SK-N-SH (cell line): ENCODE measurements around the gene ADPRS. TPM values are rescaled to one million over a fixed set of nuclear protein-coding genes. Genes with fewer than 3 reads are reported as not detected.

Experiments
- CTCF ChIA-PET: fragments of 300-600, 350-600 bp; formaldehyde crosslinking; extraction: SDS; loops from one replicate; lab custom pipeline; 2021; lab: Yijun Ruan, JAX
- POLR2A ChIA-PET: fragments of 350-600 bp; sonication (Branson Sonifier 250); formaldehyde crosslinking; extraction: SDS; loops from one replicate; lab custom pipeline; 2020; ENCODE audit warnings: antibody characterized with exemption, inconsistent platforms; lab: Yijun Ruan, JAX
- DNase-seq: peaks from one replicate; pipeline ENCODE4 v3.0.0; 2012
- H2AFZ ChIP-seq: fragments of 200-600 bp; sonication (generic); 2 replicates; pipeline ENCODE4 v1.8.1; 2016; ENCODE audit warnings: antibody characterized with exemption, mild to moderate bottlenecking, low read depth
- H3F3A ChIP-seq: fragments of 200-600 bp; sonication (generic); replicated peaks from 2 replicates; pipeline ENCODE3; 2016; ENCODE audit warnings: antibody characterized with exemption, mild to moderate bottlenecking; ENCODE audit not compliant: insufficient read depth
- H3K27ac ChIP-seq, 2 experiments: fragments of 200-500 bp in 1 of 2; fragments of 200-600 bp in 1 of 2; sonication (Bioruptor generic) in 1 of 2; sonication (generic), shearing (Covaris generic) in 1 of 2; 2 replicates each; pipeline versions ENCODE4 v1.5.1 to v1.6.1; 2014 to 2016; ENCODE audit warnings: low read depth in 2 of 2, inconsistent platforms in 1 of 2, low read length in 1 of 2, mild to moderate bottlenecking in 1 of 2, mixed read lengths in 1 of 2
- H3K27me3 ChIP-seq: fragments of 200-600 bp; sonication (generic), shearing (Covaris generic); 2 replicates; pipeline ENCODE4 v1.6.1; 2016; ENCODE audit warnings: mixed run types; ENCODE audit not compliant: insufficient read depth
- H3K36me3 ChIP-seq, 2 experiments: fragments of 200-500 bp in 1 of 2; fragments of 200-600 bp in 1 of 2; sonication (Bioruptor generic) in 1 of 2; sonication (generic) in 1 of 2; replicated peaks in 1 of 2; 2 replicates each; pipeline versions ENCODE3 to v1.5.1; 2014 to 2016; ENCODE audit warnings: low read length in 1 of 2, mild to moderate bottlenecking in 1 of 2; ENCODE audit not compliant: insufficient read depth in 2 of 2, control insufficient read depth in 1 of 2
- H3K4me1 ChIP-seq, 2 experiments: fragments of 200-500 bp in 1 of 2; fragments of 200-600 bp in 1 of 2; sonication (Bioruptor generic) in 1 of 2; sonication (generic), shearing (Covaris generic) in 1 of 2; 2 replicates each; pipeline versions ENCODE4 v1.5.1 to v1.6.1; 2014 to 2016; ENCODE audit warnings: low read depth in 1 of 2, low read length in 1 of 2, mixed run types in 1 of 2; ENCODE audit not compliant: insufficient read depth in 2 of 2, control insufficient read depth in 1 of 2
- H3K4me2 ChIP-seq: fragments of 200-600 bp; sonication (generic), shearing (Covaris generic); 2 replicates; pipeline ENCODE4 v1.6.1; 2017; ENCODE audit warnings: mixed run types
- H3K4me3 ChIP-seq, 2 experiments: fragments of 200-500 bp in 1 of 2; fragments of 200-600 bp in 1 of 2; sonication (Bioruptor generic) in 1 of 2; sonication (generic), shearing (Covaris generic) in 1 of 2; 2 replicates each; pipeline versions ENCODE4 v1.5.1 to v1.8.1; 2014 to 2016; ENCODE audit warnings: low read depth in 2 of 2, inconsistent platforms in 1 of 2, low read length in 1 of 2, mild to moderate bottlenecking in 1 of 2, mixed read lengths in 1 of 2, moderate library complexity in 1 of 2
- H3K79me2 ChIP-seq: fragments of 200-600 bp; sonication (generic); 2 replicates; pipeline ENCODE4 v1.8.1; 2017; ENCODE audit warnings: mild to moderate bottlenecking; ENCODE audit not compliant: insufficient read depth
- H3K9ac ChIP-seq: fragments of 200-600 bp; sonication (generic); 2 replicates; pipeline ENCODE4 v1.6.1; 2017; ENCODE audit warnings: mixed run types
- H3K9me2 ChIP-seq: fragments of 200-600 bp; sonication (generic); 2 replicates; pipeline ENCODE4 v1.6.1; 2017; ENCODE audit warnings: mixed run types
- H3K9me3 ChIP-seq: fragments of 200-600 bp; sonication (generic); 2 replicates; pipeline ENCODE4 v1.6.1; 2017; ENCODE audit warnings: mixed run types, mild to moderate bottlenecking, moderate library complexity
- H4K20me1 ChIP-seq: fragments of 200-600 bp; sonication (generic); 2 replicates; pipeline ENCODE4 v1.6.1; 2017; ENCODE audit warnings: mild to moderate bottlenecking, mixed run types; ENCODE audit not compliant: insufficient read depth
- FOSL2 ChIP-seq: IDR thresholded peaks from 2 replicates; pipeline ENCODE4 v1.4.0; 2012; ENCODE audit warnings: low read depth, mild to moderate bottlenecking, moderate library complexity, borderline replicate concordance
- FOXJ3 ChIP-seq: sonication (generic); formaldehyde crosslinking; IDR thresholded peaks from 2 replicates; pipeline ENCODE4 v1.5.1; 2020; ENCODE audit warnings: mild to moderate bottlenecking, missing genetic modification reagents
- FOXM1 ChIP-seq: IDR thresholded peaks from 2 replicates; pipeline ENCODE4 v1.4.0; 2012; ENCODE audit warnings: low read depth, mild to moderate bottlenecking
- MAX ChIP-seq: IDR thresholded peaks from 2 replicates; pipeline ENCODE4 v1.4.0; 2012; ENCODE audit warnings: low read depth
- PBX3 ChIP-seq: IDR thresholded peaks from 2 replicates; pipeline ENCODE4; 2012
- POLR2AphosphoS5 ChIP-seq: IDR thresholded peaks from 2 replicates; pipeline ENCODE4 v1.6.1; 2012; ENCODE audit warnings: low read depth, low read length
- RCOR1 ChIP-seq: fragments of 150-350 bp; IDR thresholded peaks from 2 replicates; pipeline ENCODE4 v1.6.1; 2017; ENCODE audit warnings: antibody characterized with exemption, low read length
- RFX5 ChIP-seq: IDR thresholded peaks from 2 replicates; pipeline ENCODE4 v1.6.1; 2012; ENCODE audit warnings: mild to moderate bottlenecking, improper control_type of control experiment, low read length
- SMC3 ChIP-seq: IDR thresholded peaks from 2 replicates; pipeline ENCODE4 v1.6.1; 2012; ENCODE audit warnings: low read depth, low read length, improper control_type of control experiment
- USF1 ChIP-seq: IDR thresholded peaks from 2 replicates; pipeline ENCODE4 v1.4.0; 2012; ENCODE audit warnings: low read depth, borderline replicate concordance
- ZBTB33 ChIP-seq: IDR thresholded peaks from 2 replicates; pipeline ENCODE4 v1.4.0; 2012; ENCODE audit warnings: low read depth, borderline replicate concordance
- WGBS: methylation state at CpG from one replicate; pipeline ENCODE4 v1.1.6; 2017; ENCODE audit warnings: low lambda C conversion rate; 5-methylcytosine and 5-hydroxymethylcytosine counted together
- polyA plus RNA-seq, 3 experiments: library from polyadenylated mRNA; depleted of rRNA; stranded (reverse); fragments of >200 nt; gene quantifications; 2 replicates each; pipeline ENCODE4 v1.2.3, GENCODE V29; 2012

Gene ADPRS
- polyA plus RNA-seq, 1 of the 3 experiments (the other 2 are of a cell fraction): 54.2 TPM

GRCh38 chr1:36137226-36137625 is 48.5 kb downstream of the ADPRS start:
- POLR2A ChIA-PET: no interaction called here
- H3K4me1 ChIP-seq: peaks cover 14 to 47% of the 10 kb centered on the region in 2 experiments; a peak in 3 of 4 replicates
- H3K79me2 ChIP-seq: peaks cover 49% of the 10 kb centered on the region

More at GRCh38 chr1:36137226-36137625, 48.5 kb downstream of the ADPRS start:
- TF ChIP-seq RCOR1: no peak
- TF ChIP-seq RFX5: no peak
- no peak for TF ChIP-seq SMC3
- no peak for TF ChIP-seq USF1
- TF ChIP-seq FOXJ3 (CRISPR knock-in tag): no peak
- TF ChIP-seq ZBTB33: no peak
- peak; percentile 34; the same call in 1 of the 2 replicates for TF ChIP-seq PBX3
- TF ChIP-seq FOXM1: no peak
- no peak for TF ChIP-seq POLR2AphosphoS5
- TF ChIP-seq MAX: no peak
- 0 out of 2 replicates have a peak, but pooled peaks have one; percentile 4 for TF ChIP-seq FOSL2
- TF ChIP-seq, all 33 proteins: peak for 2
- peaks cover 42% of the 10 kb centered on the region for H3F3A ChIP-seq
- H3K36me3 ChIP-seq: peaks cover 23 to 29% of the 10 kb centered on the region in 2 experiments
- H2AFZ ChIP-seq: no peak overlapping the region
- CTCF ChIA-PET: interaction anchor here (0.8 to 17.9 kb wide), 3 partner anchors 10 to 32 kb away, joined by 3 to 700 read pairs (median 8); partner anchors contain the start of genes ADPRS and TRAPPC3
- H3K9me3 ChIP-seq: no peaks in the 10 kb centered on the region
- no peak overlapping the region for H3K4me3 ChIP-seq
- peak overlapping the region; percentile 74 to 89 for H3K27ac ChIP-seq
- no peaks in the 10 kb centered on the region for H3K27me3 ChIP-seq
- 80% methylated on average over 5 of the region's 5 CpGs for WGBS
- H3K9me2 ChIP-seq: no peaks in the 10 kb centered on the region
- peak overlapping the region; percentile 7 for H3K9ac ChIP-seq
- H4K20me1 ChIP-seq: no peaks in the 10 kb centered on the region
- DNase-seq: no peak
- H3K4me2 ChIP-seq: peak overlapping the region; percentile 31; the same call in 1 of the 2 replicates
